A549 (cell line): ENCODE data around the gene THUMPD1.

Experiments
- BHLHE40 ChIP-seq: IDR thresholded peaks from 2 replicates; pipeline ENCODE4 v1.6.1; 2012; ENCODE audit warnings: low read depth, low read length, inconsistent platforms
- CBX8 ChIP-seq: fragments of 200-600 bp; sonication (generic); IDR thresholded peaks from 2 replicates; pipeline ENCODE4 v1.6.1; 2016
- CHD2 ChIP-seq: fragments of 150-350 bp; IDR thresholded peaks from 2 replicates; pipeline ENCODE4 v1.6.1; 2014; ENCODE audit warnings: low read length; ENCODE audit not compliant: partially characterized antibody
- EP300 ChIP-seq, 2 experiments: fragments of >200 bp; sonication (Bioruptor Twin); formaldehyde crosslinking; IDR thresholded peaks; 2 replicates in 1 of 2; 3 replicates in 1 of 2; pipeline ENCODE4 v1.6.1; 2016 to 2017
- HOXB5 ChIP-seq: fragments of 250-450 bp; sonication (Bioruptor Pico); IDR thresholded peaks from 2 replicates; pipeline ENCODE4 v1.5.0; 2020; ENCODE audit warnings: mild to moderate bottlenecking, moderate library complexity
- RAD21 ChIP-seq, 2 experiments: fragments of >200 bp in 1 of 2; sonication (Bioruptor Twin) in 1 of 2; formaldehyde crosslinking in 1 of 2; IDR thresholded peaks in 1 of 2; conservative IDR thresholded peaks in 1 of 2; 2 replicates in 1 of 2; 3 replicates in 1 of 2; pipeline ENCODE4 v1.6.1; 2012 to 2018; ENCODE audit warnings: inconsistent platforms in 1 of 2
- RFX5 ChIP-seq: fragments of 450-650 bp; IDR thresholded peaks from 2 replicates; pipeline ENCODE4 v1.7.1; 2014; ENCODE audit warnings: antibody characterized with exemption, mild to moderate bottlenecking, moderate library complexity
- TP53 ChIP-seq: fragments of 250-450 bp; sonication (Bioruptor Pico); IDR thresholded peaks from 2 replicates; pipeline ENCODE4 v1.5.0; 2021; ENCODE audit warnings: mild to moderate bottlenecking, moderate library complexity
- TF ChIP-seq, protein P1 (sequence below): fragments of >200 bp; sonication (Bioruptor Twin); formaldehyde crosslinking; IDR thresholded peaks from 3 replicates; pipeline ENCODE4 v1.5.1; 2016
- TF ChIP-seq, protein P2 (sequence below): fragments of 150-350 bp; IDR thresholded peaks from 2 replicates; pipeline ENCODE4 v1.6.1; 2014; ENCODE audit warnings: low read depth, mild to moderate bottlenecking, low read length

DNA sequence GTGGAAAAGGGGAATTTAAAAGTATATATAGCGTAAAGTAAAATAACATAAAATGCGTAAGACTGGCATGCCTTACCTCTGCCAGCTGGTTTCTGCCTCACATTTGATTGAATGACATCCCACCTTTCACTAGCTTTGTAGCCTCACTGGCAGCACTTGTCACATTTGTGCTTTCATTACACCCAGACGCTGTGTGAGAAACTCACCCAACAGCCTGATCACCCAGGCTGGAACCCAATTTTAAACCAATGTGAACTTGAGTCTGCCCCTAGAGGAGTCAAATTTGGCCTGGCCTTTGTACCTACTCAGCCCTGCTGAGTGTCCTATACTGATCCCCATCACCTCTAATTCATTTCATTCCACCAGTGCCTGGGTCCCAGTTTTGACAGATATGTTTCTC is 4.8 kb upstream of the THUMPD1 start:
- TF ChIP-seq TP53 (CRISPR knock-in tag), result no peak
- no peak for TF ChIP-seq CHD2
- no peak for TF ChIP-seq EP300 (IDR thresholded peaks at IDR 0.05)
- TF ChIP-seq, protein P1, sequence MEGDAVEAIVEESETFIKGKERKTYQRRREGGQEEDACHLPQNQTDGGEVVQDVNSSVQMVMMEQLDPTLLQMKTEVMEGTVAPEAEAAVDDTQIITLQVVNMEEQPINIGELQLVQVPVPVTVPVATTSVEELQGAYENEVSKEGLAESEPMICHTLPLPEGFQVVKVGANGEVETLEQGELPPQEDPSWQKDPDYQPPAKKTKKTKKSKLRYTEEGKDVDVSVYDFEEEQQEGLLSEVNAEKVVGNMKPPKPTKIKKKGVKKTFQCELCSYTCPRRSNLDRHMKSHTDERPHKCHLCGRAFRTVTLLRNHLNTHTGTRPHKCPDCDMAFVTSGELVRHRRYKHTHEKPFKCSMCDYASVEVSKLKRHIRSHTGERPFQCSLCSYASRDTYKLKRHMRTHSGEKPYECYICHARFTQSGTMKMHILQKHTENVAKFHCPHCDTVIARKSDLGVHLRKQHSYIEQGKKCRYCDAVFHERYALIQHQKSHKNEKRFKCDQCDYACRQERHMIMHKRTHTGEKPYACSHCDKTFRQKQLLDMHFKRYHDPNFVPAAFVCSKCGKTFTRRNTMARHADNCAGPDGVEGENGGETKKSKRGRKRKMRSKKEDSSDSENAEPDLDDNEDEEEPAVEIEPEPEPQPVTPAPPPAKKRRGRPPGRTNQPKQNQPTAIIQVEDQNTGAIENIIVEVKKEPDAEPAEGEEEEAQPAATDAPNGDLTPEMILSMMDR, result no peak
- no peak for TF ChIP-seq CBX8
- TF ChIP-seq RFX5, result no peak
- TF ChIP-seq, protein P2, sequence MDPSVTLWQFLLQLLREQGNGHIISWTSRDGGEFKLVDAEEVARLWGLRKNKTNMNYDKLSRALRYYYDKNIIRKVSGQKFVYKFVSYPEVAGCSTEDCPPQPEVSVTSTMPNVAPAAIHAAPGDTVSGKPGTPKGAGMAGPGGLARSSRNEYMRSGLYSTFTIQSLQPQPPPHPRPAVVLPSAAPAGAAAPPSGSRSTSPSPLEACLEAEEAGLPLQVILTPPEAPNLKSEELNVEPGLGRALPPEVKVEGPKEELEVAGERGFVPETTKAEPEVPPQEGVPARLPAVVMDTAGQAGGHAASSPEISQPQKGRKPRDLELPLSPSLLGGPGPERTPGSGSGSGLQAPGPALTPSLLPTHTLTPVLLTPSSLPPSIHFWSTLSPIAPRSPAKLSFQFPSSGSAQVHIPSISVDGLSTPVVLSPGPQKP, result no peak
- no peak for TF ChIP-seq HOXB5 (CRISPR knock-in tag)
- TF ChIP-seq RAD21 (conservative IDR thresholded peaks at IDR 0.05 in 1 of 2, IDR thresholded peaks at IDR 0.05 in 1 of 2), result no peak
- no peak for TF ChIP-seq BHLHE40
